Mucosa of rectum (tissue), 2 donors: ENCODE data around the gene HELB.

Source experiments
- H3K27ac ChIP-seq, 2 donors: one replicate each; pipeline ENCODE4 v1.7.0; 2013; ENCODE audit warnings: inconsistent platforms in 2 of 2, low read depth in 2 of 2, low read length in 2 of 2
- H3K27me3 ChIP-seq, 2 donors: one replicate each; pipeline ENCODE4 v1.7.0; 2013; ENCODE audit warnings: low read length in 2 of 2; ENCODE audit not compliant: control insufficient read depth in 2 of 2, insufficient read depth in 2 of 2
- H3K36me3 ChIP-seq, 2 donors: one replicate each; pipeline ENCODE4 v1.7.0; 2013; ENCODE audit warnings: low read length in 2 of 2; ENCODE audit not compliant: control insufficient read depth in 2 of 2, insufficient read depth in 2 of 2
- H3K4me1 ChIP-seq, 2 donors: one replicate each; pipeline ENCODE4 v1.7.0; 2013; ENCODE audit warnings: low read length in 2 of 2, mild to moderate bottlenecking in 1 of 2; ENCODE audit not compliant: control insufficient read depth in 2 of 2, insufficient read depth in 2 of 2
- H3K4me3 ChIP-seq, 2 donors: one replicate each; pipeline ENCODE4 v1.7.0; 2013; ENCODE audit warnings: low read length in 2 of 2
- H3K9ac ChIP-seq, 2 donors: one replicate each; pipeline ENCODE4 v1.7.0; 2013; ENCODE audit warnings: low read length in 2 of 2, low read depth in 1 of 2, mild to moderate bottlenecking in 1 of 2
- H3K9me3 ChIP-seq, 2 donors: one replicate each; pipeline ENCODE4 v1.7.0; 2013; ENCODE audit warnings: low read length in 2 of 2; ENCODE audit not compliant: control insufficient read depth in 2 of 2
- donor health status: healthy.
- donor health status: Normal muscosa, but diverticular disease.

Gene HELB

DNA sequence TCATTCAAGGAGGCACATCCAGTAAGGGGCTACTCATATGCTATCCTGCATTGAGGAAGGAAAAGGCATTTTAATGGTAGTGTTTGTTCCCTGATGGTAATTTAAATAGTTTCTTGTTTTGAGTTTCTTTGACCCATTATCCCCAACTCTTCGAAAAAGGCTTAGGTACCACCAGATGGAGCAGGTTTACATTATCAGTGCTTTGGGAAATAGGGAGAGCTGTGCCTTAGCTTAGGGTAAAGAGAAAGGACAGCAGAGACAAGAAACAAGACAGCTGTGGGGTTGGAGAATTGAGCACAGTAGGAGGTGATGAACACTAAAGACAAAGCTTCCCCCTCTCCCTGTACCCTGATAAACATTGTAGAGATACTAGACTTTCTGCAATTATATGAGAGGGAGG is 29.1 kb upstream of the HELB start:
- H3K9ac ChIP-seq, result no peak overlapping the region
- H3K9me3 ChIP-seq, result no peaks in the 10 kb centered on the region
- no peaks in the 10 kb centered on the region for H3K4me1 ChIP-seq
- H3K36me3 ChIP-seq, result no peaks in the 10 kb centered on the region
- no peak overlapping the region for H3K27ac ChIP-seq
- no peak overlapping the region for H3K4me3 ChIP-seq
- H3K27me3 ChIP-seq, result peaks cover 0 to under 1% of the 10 kb centered on the region in 2 donors

DNA sequence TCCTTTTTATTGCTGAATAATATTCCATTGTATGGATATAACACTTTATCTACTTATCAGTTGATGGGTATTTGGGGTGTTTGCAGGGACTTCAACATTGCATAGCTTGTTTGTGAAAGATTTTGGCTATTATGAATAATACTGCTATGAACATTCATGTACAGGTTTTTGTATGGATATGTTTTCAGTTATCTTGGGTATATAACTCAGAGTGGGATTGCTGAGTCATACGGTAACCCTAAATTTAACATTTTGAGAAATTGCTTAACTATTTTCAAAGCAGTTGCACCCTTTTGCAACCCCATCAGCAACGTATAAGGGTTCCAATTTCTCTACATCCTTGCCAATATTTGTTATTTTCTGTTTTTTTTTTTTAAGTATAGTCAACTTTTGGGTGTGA is 27.3 kb upstream of the HELB start:
- no peak overlapping the region for H3K9ac ChIP-seq
- H3K4me3 ChIP-seq, result no peak overlapping the region

DNA sequence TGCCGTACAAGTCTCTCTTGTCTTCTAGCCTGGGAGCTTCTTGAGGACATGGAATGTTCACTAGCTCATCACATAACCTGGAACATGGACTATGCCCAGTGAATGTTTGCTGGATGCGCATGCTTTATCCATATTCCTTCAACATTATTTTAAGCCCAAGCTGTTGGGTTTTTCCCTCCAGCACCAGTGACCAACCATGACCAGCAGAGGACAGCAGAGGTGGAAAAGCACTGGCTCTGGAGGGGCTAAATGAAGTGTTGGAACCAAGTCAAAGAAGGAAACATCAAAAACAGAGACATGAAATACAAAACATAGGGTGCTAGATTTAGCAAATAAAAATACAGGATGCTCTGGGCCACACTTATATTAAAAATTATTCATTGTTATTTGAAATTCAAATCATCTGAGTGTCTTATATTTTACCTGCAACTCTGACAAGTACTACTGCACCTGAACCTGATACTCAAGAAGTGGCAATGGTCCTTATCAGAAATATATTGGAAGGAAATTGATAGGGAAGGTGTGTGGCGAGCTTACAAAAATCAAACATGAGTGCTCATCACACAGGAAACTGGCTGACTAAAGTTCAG is 23.1 kb upstream of the HELB start:
- Histone ChIP-seq H3K4me1 (no peaks in the 10 kb centered on the region), H3K36me3 (no peaks in the 10 kb centered on the region), H3K9ac (no peak overlapping the region), H3K27me3 (peaks cover 0 to 4% of the 10 kb centered on the region in 2 donors), H3K27ac (no peak overlapping the region), H3K9me3 (no peaks in the 10 kb centered on the region), H3K4me3 (no peak overlapping the region)

More for the DNA sequence above, 27.3 kb upstream of the HELB start:
- H3K36me3 ChIP-seq, result no peaks in the 10 kb centered on the region
- H3K27me3 ChIP-seq, result peaks cover 0 to 4% of the 10 kb centered on the region in 2 donors
- no peak overlapping the region for H3K27ac ChIP-seq
- no peaks in the 10 kb centered on the region for H3K9me3 ChIP-seq
- H3K4me1 ChIP-seq, result no peaks in the 10 kb centered on the region

DNA sequence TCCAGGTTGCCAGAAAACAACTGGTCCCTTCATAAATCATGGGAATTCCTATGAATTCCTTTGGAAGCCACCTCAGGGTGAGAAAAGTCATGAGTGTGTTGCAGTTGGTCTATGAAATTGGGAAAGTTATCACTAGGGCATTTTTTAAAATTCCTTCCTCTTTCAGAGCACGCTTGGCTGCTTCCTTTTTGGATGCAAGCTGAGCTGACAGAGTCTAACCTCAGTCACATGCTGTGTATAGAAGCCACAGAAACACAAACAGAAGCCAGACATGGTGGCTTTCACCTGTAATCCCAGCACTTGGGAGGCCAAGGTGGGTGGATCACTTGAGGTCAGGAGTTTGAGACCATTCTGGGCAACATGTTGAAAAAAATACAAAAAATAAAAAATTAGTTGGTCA is 21.7 kb upstream of the HELB start:
- Histone ChIP-seq H3K9me3 (no peaks in the 10 kb centered on the region), H3K27me3 (peaks cover 0 to 4% of the 10 kb centered on the region in 2 donors), H3K9ac (no peak overlapping the region), H3K4me3 (no peak overlapping the region), H3K27ac (no peak overlapping the region), H3K36me3 (no peaks in the 10 kb centered on the region), H3K4me1 (no peaks in the 10 kb centered on the region)

DNA sequence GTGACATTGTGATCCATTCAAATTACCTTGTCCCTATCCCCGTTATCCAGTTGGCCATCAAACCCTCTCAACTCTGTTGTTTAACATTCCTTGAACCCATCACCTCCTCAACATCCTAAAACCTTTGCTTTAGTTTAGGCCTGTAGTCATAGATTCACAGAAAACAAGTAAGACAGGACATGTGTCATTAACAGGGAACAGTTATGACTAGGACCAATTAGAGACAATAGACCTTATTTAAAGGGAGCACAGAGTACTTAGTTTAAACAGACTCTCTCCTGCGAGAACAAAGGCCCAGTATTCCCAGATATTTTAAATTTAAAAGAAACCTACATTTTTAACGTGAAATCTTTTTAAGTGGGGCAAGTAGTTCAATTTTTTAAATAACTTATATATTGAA is 20.0 kb upstream of the HELB start:
- Histone ChIP-seq H3K9me3 (no peaks in the 10 kb centered on the region), H3K27me3 (peaks cover 0 to 4% of the 10 kb centered on the region in 2 donors)

DNA sequence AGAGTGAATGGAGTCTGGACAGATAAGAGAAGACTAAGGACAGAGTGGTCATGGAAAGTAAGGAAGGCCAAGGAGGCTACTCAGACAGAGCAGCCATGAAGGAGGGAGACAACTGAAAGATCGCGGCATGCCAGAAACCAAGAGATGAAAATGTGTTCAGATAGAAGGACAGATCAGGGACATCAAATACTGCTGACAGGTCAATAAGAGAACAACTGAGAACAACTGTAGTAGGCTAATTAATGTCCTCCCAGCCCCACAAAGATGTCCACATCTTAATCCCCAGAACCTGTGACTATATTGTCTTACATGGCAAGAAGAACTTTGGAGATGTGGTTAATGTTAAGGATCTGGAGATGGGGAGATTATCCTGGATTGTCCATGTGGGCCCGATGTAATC is 15.0 kb upstream of the HELB start:
- Histone ChIP-seq H3K27ac (no peak overlapping the region), H3K9ac (no peak overlapping the region), H3K4me1 (no peaks in the 10 kb centered on the region), H3K36me3 (no peaks in the 10 kb centered on the region), H3K9me3 (no peaks in the 10 kb centered on the region), H3K4me3 (no peak overlapping the region), H3K27me3 (no peaks in the 10 kb centered on the region)

More for the DNA sequence above, 20.0 kb upstream of the HELB start:
- no peak overlapping the region for H3K27ac ChIP-seq
- H3K36me3 ChIP-seq, result no peaks in the 10 kb centered on the region
- no peaks in the 10 kb centered on the region for H3K4me1 ChIP-seq
- H3K9ac ChIP-seq, result no peak overlapping the region
- H3K4me3 ChIP-seq, result no peak overlapping the region

DNA sequence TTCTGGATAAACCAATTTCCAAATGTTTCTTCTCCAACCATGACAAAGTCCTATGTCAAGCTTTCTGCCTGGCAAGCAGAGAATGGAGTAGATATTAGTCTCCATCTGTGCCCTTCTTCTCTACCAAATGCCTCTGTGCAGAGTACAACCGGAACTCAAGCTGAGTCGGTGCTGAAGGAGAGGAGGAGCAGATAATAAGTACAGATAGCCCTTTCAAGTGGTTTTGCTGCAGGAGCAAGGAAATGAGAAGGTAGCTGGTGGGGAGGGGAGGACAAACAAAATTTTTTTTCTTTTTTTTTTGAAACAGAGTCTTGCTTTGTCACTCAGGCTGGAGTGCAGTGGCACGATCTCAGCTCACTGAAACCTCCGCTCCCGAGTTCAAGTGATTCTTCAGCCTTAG is 14.2 kb upstream of the HELB start:
- Histone ChIP-seq H3K4me1 (no peaks in the 10 kb centered on the region), H3K4me3 (no peak overlapping the region), H3K27ac (no peak overlapping the region)

DNA sequence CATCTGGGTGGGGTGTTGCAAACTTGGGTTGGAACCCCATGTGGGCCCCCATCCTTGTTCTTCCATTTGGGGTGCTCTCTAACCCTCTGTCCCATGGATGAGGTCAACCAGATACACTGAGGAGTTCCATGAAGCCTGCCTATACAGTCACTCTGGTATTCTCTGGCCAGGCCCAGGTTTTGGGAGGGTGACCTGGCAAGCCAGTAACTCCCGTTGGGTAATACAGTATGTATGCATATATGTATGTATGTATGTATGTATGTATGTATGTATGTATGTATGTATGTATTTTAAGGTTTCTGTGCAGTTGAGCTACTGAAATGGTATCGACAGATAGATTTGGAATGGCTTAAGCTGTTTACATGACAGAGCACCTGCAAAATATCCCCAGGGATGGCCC is 12.8 kb upstream of the HELB start:
- Histone ChIP-seq H3K27me3 (no peaks in the 10 kb centered on the region), H3K4me3 (no peak overlapping the region), H3K9ac (no peak overlapping the region), H3K4me1 (no peaks in the 10 kb centered on the region), H3K36me3 (no peaks in the 10 kb centered on the region), H3K9me3 (no peaks in the 10 kb centered on the region), H3K27ac (no peak overlapping the region)

More for the DNA sequence above, 14.2 kb upstream of the HELB start:
- Histone ChIP-seq H3K9ac (no peak overlapping the region), H3K27me3 (no peaks in the 10 kb centered on the region), H3K9me3 (no peaks in the 10 kb centered on the region), H3K36me3 (no peaks in the 10 kb centered on the region)

DNA sequence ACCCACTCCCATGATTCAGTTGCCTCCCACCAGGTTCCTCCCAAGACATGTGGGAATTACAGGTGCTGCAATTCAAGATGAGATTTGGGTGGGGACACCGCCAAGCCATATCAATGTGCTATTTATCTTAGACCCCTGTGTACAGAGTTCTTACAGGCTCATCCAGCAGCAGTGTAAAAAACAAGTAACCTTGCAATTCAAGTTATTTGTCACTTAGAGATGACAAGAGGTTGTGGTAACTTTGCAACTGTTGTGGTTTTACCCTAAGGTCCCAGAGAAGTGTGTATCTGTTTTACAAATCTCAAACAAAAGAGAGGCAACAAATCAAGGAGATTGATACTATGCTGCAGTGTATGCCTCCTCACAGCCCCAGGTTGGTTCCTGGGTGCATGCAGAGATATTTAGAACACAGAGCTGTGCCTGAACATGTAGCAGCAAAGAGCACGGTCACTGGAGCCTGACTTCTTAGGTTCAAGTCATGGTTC is 11.5 kb upstream of the HELB start:
- Histone ChIP-seq H3K4me1 (no peaks in the 10 kb centered on the region), H3K27me3 (no peaks in the 10 kb centered on the region), H3K27ac (no peak overlapping the region), H3K9me3 (no peaks in the 10 kb centered on the region), H3K9ac (no peak overlapping the region), H3K36me3 (no peaks in the 10 kb centered on the region), H3K4me3 (no peak overlapping the region)

DNA sequence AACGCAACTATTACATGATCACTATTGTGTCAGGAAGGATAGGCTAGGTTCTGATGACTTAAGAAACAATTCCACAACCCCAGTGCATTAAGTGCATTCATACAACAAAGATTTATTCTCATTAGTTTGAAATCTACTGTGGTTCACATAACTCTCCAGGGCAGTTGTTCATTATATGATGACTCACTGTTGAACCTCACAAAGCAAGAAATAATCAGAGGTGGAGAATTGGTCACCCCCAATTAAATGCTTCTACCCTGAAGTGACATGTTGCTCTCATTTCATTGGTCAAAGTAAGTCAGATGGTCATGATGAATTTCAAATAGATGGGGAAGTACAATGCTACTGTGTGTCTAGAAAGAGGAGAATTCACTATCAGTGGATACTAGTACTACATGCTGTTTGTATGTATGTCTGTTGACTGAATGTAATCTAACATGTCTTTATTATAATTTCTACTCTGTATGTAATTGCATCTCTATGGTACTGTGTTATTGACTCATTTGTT is 6.1 kb upstream of the HELB start:
- H3K4me3 ChIP-seq, result no peak overlapping the region
- no peak overlapping the region for H3K27ac ChIP-seq
- H3K9me3 ChIP-seq, result no peaks in the 10 kb centered on the region
- no peak overlapping the region for H3K9ac ChIP-seq
- no peaks in the 10 kb centered on the region for H3K27me3 ChIP-seq
- no peaks in the 10 kb centered on the region for H3K36me3 ChIP-seq
- H3K4me1 ChIP-seq, result no peaks in the 10 kb centered on the region
